H9 (cell line): ENCODE measurements around the gene CDH23. TPM values are rescaled to one million over a fixed set of nuclear protein-coding genes. Genes with fewer than 3 reads are reported as not detected.

Source experiments
- DNase-seq: peaks from one replicate; pipeline ENCODE4 v3.0.0-alpha.2; 2017
- H2AFZ ChIP-seq: one replicate; pipeline ENCODE4 v1.6.1; 2013; ENCODE audit warnings: mild to moderate bottlenecking, low read length, control low read depth, moderate library complexity
- H2AK5ac ChIP-seq: 2 replicates; pipeline ENCODE4 v1.6.1; 2013; ENCODE audit warnings: low read length, control low read depth, mixed read lengths; ENCODE audit not compliant: insufficient read length
- H2BK120ac ChIP-seq: one replicate; pipeline ENCODE4 v1.6.1; 2013; ENCODE audit warnings: low read depth, mild to moderate bottlenecking, low read length, control low read depth, inconsistent platforms; ENCODE audit not compliant: poor library complexity, severe bottlenecking
- H2BK12ac ChIP-seq: 2 replicates; pipeline ENCODE4 v1.6.1; 2013; ENCODE audit warnings: low read length, control low read depth, mixed read lengths, low read depth; ENCODE audit not compliant: insufficient read length
- H2BK15ac ChIP-seq: 2 replicates; pipeline ENCODE4 v1.6.1; 2013; ENCODE audit warnings: low read depth, low read length, control low read depth
- H2BK20ac ChIP-seq: one replicate; pipeline ENCODE4 v1.6.1; 2013; ENCODE audit warnings: low read depth, mild to moderate bottlenecking, low read length, control low read depth, inconsistent platforms; ENCODE audit not compliant: poor library complexity, severe bottlenecking
- H2BK5ac ChIP-seq: 2 replicates; pipeline ENCODE4 v1.6.1; 2013; ENCODE audit warnings: low read length, control low read depth, mixed read lengths; ENCODE audit not compliant: insufficient read length
- H3K14ac ChIP-seq: 2 replicates; pipeline ENCODE4 v1.6.1; 2013; ENCODE audit warnings: low read length, control low read depth; ENCODE audit not compliant: insufficient read depth
- H3K18ac ChIP-seq: 2 replicates; pipeline ENCODE4 v1.6.1; 2013; ENCODE audit warnings: low read depth, mild to moderate bottlenecking, mixed read lengths, low read length, control low read depth; ENCODE audit not compliant: insufficient read length
- H3K23ac ChIP-seq: 2 replicates; pipeline ENCODE4 v1.6.1; 2013; ENCODE audit warnings: low read length, control low read depth, mixed read lengths, low read depth; ENCODE audit not compliant: insufficient read length
- H3K23me2 ChIP-seq: 2 replicates; pipeline ENCODE4 v1.6.1; 2013; ENCODE audit warnings: low read depth, mild to moderate bottlenecking, mixed read lengths, low read length, control low read depth; ENCODE audit not compliant: insufficient read length, poor library complexity, severe bottlenecking
- H3K27ac ChIP-seq: 2 replicates; pipeline ENCODE4 v1.5.1; 2013; ENCODE audit warnings: low read length, control low read depth, mixed read lengths, low read depth; ENCODE audit not compliant: insufficient read length
- H3K27me3 ChIP-seq: 2 replicates; pipeline ENCODE4 v1.6.1; 2013; ENCODE audit warnings: low read length, control low read depth, inconsistent platforms; ENCODE audit not compliant: insufficient read depth
- H3K4ac ChIP-seq: 2 replicates; pipeline ENCODE4 v1.6.1; 2013; ENCODE audit warnings: low read depth, mild to moderate bottlenecking, control low read depth, inconsistent platforms, low read length, moderate library complexity
- H3K4me1 ChIP-seq: 2 replicates; pipeline ENCODE4 v1.6.1; 2013; ENCODE audit warnings: low read length, control low read depth, inconsistent platforms; ENCODE audit not compliant: insufficient read depth
- H3K4me2 ChIP-seq: 2 replicates; pipeline ENCODE4 v1.6.1; 2013; ENCODE audit warnings: low read length, control low read depth, mixed read lengths; ENCODE audit not compliant: insufficient read length, insufficient read depth
- H3K56ac ChIP-seq: 2 replicates; pipeline ENCODE4 v1.6.1; 2013; ENCODE audit warnings: low read depth, mild to moderate bottlenecking, mixed read lengths, low read length, control low read depth; ENCODE audit not compliant: insufficient read length
- H3K79me1 ChIP-seq: 2 replicates; pipeline ENCODE4 v1.6.1; 2013; ENCODE audit warnings: low read depth, mild to moderate bottlenecking, moderate library complexity, low read length, control low read depth, inconsistent platforms; ENCODE audit not compliant: insufficient read depth, poor library complexity, severe bottlenecking
- H3K79me2 ChIP-seq: 2 replicates; pipeline ENCODE4 v1.6.1; 2013; ENCODE audit warnings: low read length, control low read depth, inconsistent platforms; ENCODE audit not compliant: insufficient read depth
- H3K9ac ChIP-seq: 2 replicates; pipeline ENCODE4 v1.6.1; 2013; ENCODE audit warnings: low read length, control low read depth, mixed read lengths; ENCODE audit not compliant: insufficient read length; ENCODE audit errors: extremely low read depth
- H3K9me3 ChIP-seq: one replicate; pipeline ENCODE4 v1.6.1; 2013; ENCODE audit warnings: low read depth, low read length, inconsistent platforms; ENCODE audit not compliant: control insufficient read depth
- H3T11ph ChIP-seq: one replicate; pipeline ENCODE4 v1.6.1; 2013; ENCODE audit warnings: mild to moderate bottlenecking, low read length, control low read depth, inconsistent platforms
- H4K20me1 ChIP-seq: one replicate; pipeline ENCODE4 v1.6.1; 2013; ENCODE audit not compliant: control insufficient read depth, insufficient read length, insufficient read depth
- H4K5ac ChIP-seq: 2 replicates; pipeline ENCODE4 v1.6.1; 2013; ENCODE audit warnings: low read depth, mild to moderate bottlenecking, mixed read lengths, low read length, control low read depth; ENCODE audit not compliant: insufficient read length
- H4K8ac ChIP-seq: replicated peaks from 2 replicates; pipeline ENCODE4 v1.6.1; 2013; ENCODE audit warnings: low read length, control low read depth, mixed read lengths, low read depth; ENCODE audit not compliant: insufficient read length
- H4K91ac ChIP-seq: 2 replicates; pipeline ENCODE4 v1.6.1; 2013; ENCODE audit warnings: low read depth, mild to moderate bottlenecking, moderate library complexity, mixed read lengths, low read length, control low read depth; ENCODE audit not compliant: insufficient read length
- H3K27ac Mint-ChIP-seq, 3 experiments: 2 replicates in 2 of 3; 3 replicates in 1 of 3; pipeline ENCODE4 v1.8.0; 2020 to 2021; ENCODE audit warnings: mixed read lengths in 3 of 3, mild to moderate bottlenecking in 1 of 3, moderate library complexity in 1 of 3
- H3K27me3 Mint-ChIP-seq: 2 replicates; pipeline ENCODE4 v1.8.0; 2021; ENCODE audit warnings: low read depth, mild to moderate bottlenecking, moderate library complexity, mixed read lengths
- H3K36me3 Mint-ChIP-seq, 3 experiments: 2 replicates in 2 of 3; 3 replicates in 1 of 3; pipeline ENCODE4 v1.8.0; 2020 to 2021; ENCODE audit warnings: low read depth in 3 of 3, mixed read lengths in 3 of 3; ENCODE audit not compliant: insufficient read depth in 1 of 3
- H3K4me1 Mint-ChIP-seq, 2 experiments: 2 replicates each; pipeline ENCODE4 v1.8.0; 2020; ENCODE audit warnings: mixed read lengths in 2 of 2
- H3K4me3 Mint-ChIP-seq, 2 experiments: 2 replicates in 1 of 2; 3 replicates in 1 of 2; pipeline ENCODE4 v1.8.0; 2020 to 2021; ENCODE audit warnings: mild to moderate bottlenecking in 2 of 2, mixed read lengths in 2 of 2, moderate library complexity in 1 of 2
- H3K9me3 Mint-ChIP-seq, 2 experiments: 2 replicates in 1 of 2; 3 replicates in 1 of 2; pipeline ENCODE4 v1.8.0; 2020; ENCODE audit warnings: mild to moderate bottlenecking in 2 of 2, mixed read lengths in 2 of 2, moderate library complexity in 1 of 2
- CTCF ChIP-seq: fragments of 200-600 bp; sonication (generic); conservative IDR thresholded peaks from 3 replicates; pipeline ENCODE4 v1.8.0; 2021; ENCODE audit warnings: antibody characterized with exemption, mild to moderate bottlenecking
- WGBS: extraction: QIAGEN DNeasy Blood & Tissue Kit; methylation state at CpG from one replicate; pipeline ENCODE4 v1.1.7; 2013; ENCODE audit warnings: missing lambda C conversion rate, low lambda C conversion rate, mixed read lengths; ENCODE audit not compliant: insufficient read length; ENCODE audit errors: extremely low coverage; 5-methylcytosine and 5-hydroxymethylcytosine counted together
- total RNA-seq: library from RNA; stranded (reverse); gene quantifications from 2 replicates; pipeline ENCODE4 v1.2.1, GENCODE V29; 2021

CDH23 gene
- total RNA-seq, 1 experiment from 2014 or later, result 2.1 TPM

- Histone ChIP-seq H2BK20ac (no peak overlapping the region), H4K91ac (no peak overlapping the region), H2BK5ac (no peak overlapping the region), H3K79me2 (no peaks in the 10 kb centered on the region), H4K20me1 (no peaks in the 10 kb centered on the region), H3K79me1 (no peaks in the 10 kb centered on the region), H3K56ac (no peak overlapping the region), H2AK5ac (no peak overlapping the region), H2BK15ac (no peak overlapping the region), H3K4me2 (no peak overlapping the region), H2BK12ac (no peak overlapping the region), H3K23ac (no peak overlapping the region), H3K9me3 (no peaks in the 10 kb centered on the region), H4K5ac (no peak overlapping the region), H3K27me3 (0 out of 2 replicates have a peak, but pooled peaks cover 3% of the 10 kb centered on the region), H3K9ac (no peak overlapping the region), H3T11ph (no peak overlapping the region), H2BK120ac (no peak overlapping the region), H3K27ac (no peak overlapping the region), H3K18ac (no peak overlapping the region), H2AFZ (no peak overlapping the region), H4K8ac (no peak overlapping the region), H3K4me1 (no peaks in the 10 kb centered on the region), H3K23me2 (no peaks in the 10 kb centered on the region), H3K4ac (no peak overlapping the region), H3K14ac (no peak overlapping the region; the same call in 1 of the 2 replicates)
- no peak for TF ChIP-seq CTCF
- Mint-ChIP-seq H3K4me3 (no peak overlapping the region), H3K27ac (no peak overlapping the region), H3K36me3 (no peaks in the 10 kb centered on the region), H3K4me1 (peaks cover 4% of the 10 kb centered on the region in 2 experiments), H3K9me3 (no peaks in the 10 kb centered on the region), H3K27me3 (peaks cover 27% of the 10 kb centered on the region)
- no peak for DNase-seq
- WGBS, result no CpG with 5 or more reads among the region's 18 CpGs
These were observed 406.2 kb downstream of the CDH23 start for GRCh38 chr10:71802715-71803488.
